ENCODE results near the gene AMH. TPM values are rescaled to one million over a fixed set of nuclear protein-coding genes. Genes with fewer than 3 reads are reported as not detected.

Gene AMH
- under 0.01 and 2.3 TPM in 2 replicates for total RNA-seq

DNA sequence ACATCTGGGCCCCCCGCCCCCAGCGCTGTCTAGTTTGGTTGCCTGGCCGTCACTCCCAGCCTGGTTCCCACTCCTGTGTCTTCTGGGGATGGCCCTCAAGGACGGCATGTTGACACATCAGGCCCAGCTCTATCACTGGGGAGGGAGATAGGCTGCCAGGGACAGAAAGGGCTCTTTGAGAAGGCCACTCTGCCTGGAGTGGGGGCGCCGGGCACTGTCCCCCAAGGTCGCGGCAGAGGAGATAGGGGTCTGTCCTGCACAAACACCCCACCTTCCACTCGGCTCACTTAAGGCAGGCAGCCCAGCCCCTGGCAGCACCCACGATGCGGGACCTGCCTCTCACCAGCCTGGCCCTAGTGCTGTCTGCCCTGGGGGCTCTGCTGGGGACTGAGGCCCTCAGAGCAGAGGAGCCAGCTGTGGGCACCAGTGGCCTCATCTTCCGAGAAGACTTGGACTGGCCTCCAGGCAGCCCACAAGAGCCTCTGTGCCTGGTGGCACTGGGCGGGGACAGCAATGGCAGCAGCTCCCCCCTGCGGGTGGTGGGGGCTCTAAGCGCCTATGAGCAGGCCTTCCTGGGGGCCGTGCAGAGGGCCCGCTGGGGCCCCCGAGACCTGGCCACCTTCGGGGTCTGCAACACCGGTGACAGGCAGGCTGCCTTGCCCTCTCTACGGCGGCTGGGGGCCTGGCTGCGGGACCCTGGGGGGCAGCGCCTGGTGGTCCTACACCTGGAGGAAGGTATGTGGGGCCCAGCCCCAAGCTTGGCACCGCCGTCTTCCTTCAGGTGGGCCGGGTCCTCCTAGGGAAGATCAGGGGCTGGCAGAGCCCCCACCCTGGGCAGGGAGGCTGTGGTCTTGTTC lies at the start of gene AMH:
Gene AMH (plus strand): TSS at position 314 of the 857 bp plus-strand sequence. CDS start 10 bp downstream, at position 324.

GRCh38 chr19:2236314-2237050 lies 12.6 kb upstream of the AMH start, which contains the start of the genes PLEKHJ1 and SF3A2:
Gene PLEKHJ1 (minus strand): TSS chr19:2236329. CDS start chr19:2236248, 81 bp downstream.
Gene SF3A2 (plus strand): TSS chr19:2236824. CDS start chr19:2243419, 6,595 bp downstream.

GRCh38 chr19:2255982-2256685 lies 7.0 kb downstream of the AMH start, which contains the start of gene JSRP1:
Gene JSRP1 (minus strand): TSS chr19:2256417. CDS start chr19:2255314, 1,103 bp downstream.

GRCh38 chr19:2282062-2282861 lies 33.1 kb downstream of the AMH start, which contains the start of gene PEAK3:
Gene PEAK3 (minus strand): TSS chr19:2282175. CDS start chr19:2280931, 1,244 bp downstream.

Other genes starting within 250 kb of the AMH start
- gene BTBD2, start 233.6 kb upstream of the AMH start, total RNA-seq = 77.4 and 137 TPM in 2 replicates
- gene MKNK2, start 198.1 kb upstream of the AMH start, total RNA-seq = 68.7 and 80.6 TPM in 2 replicates
- gene MOB3A, start 153.0 kb upstream of the AMH start, total RNA-seq = 27.5 and 36.5 TPM in 2 replicates
- gene IZUMO4, start 152.4 kb upstream of the AMH start, total RNA-seq = 0.13 and 2.9 TPM in 2 replicates
- 77.9 and 99.9 TPM in 2 replicates for gene AP3D1, start 97.8 kb upstream of the AMH start, total RNA-seq
- gene DOT1L, start 85.4 kb upstream of the AMH start, total RNA-seq = 8.0 and 24.8 TPM in 2 replicates
- 49.7 and 72.8 TPM in 2 replicates for gene PLEKHJ1, start 13.0 kb upstream of the AMH start, total RNA-seq
- gene SF3A2, start 12.5 kb upstream of the AMH start, total RNA-seq = 42.5 and 47.8 TPM in 2 replicates
- 3.2 TPM in 1 of 2 replicates, not detected in the other for gene JSRP1, start 7.1 kb downstream of the AMH start, total RNA-seq
- gene PEAK3, start 32.9 kb downstream of the AMH start, total RNA-seq = 0.13 TPM in 1 of 2 replicates, not detected in the other
- not detected in 2 replicates for gene LINGO3, start 58.8 kb downstream of the AMH start, total RNA-seq
- 135 and 247 TPM in 2 replicates for gene LSM7, start 79.3 kb downstream of the AMH start, total RNA-seq
- gene SPPL2B, start 79.4 kb downstream of the AMH start, total RNA-seq = 18.7 and 36.3 TPM in 2 replicates
- gene TMPRSS9, start 110.9 kb downstream of the AMH start, total RNA-seq = 0.26 TPM in 1 of 2 replicates, not detected in the other
- gene TIMM13, start 178.3 kb downstream of the AMH start, total RNA-seq = 56.9 and 71.1 TPM in 2 replicates
- gene LMNB2, start 207.6 kb downstream of the AMH start, total RNA-seq = 73.4 and 109 TPM in 2 replicates
- gene GADD45B, start 226.8 kb downstream of the AMH start, total RNA-seq = 56.2 and 71.7 TPM in 2 replicates

Data from epithelial cell of alveolus of lung (primary cell).